ENCODE results near the gene VPS13D.

The VPS13D gene

DNA sequence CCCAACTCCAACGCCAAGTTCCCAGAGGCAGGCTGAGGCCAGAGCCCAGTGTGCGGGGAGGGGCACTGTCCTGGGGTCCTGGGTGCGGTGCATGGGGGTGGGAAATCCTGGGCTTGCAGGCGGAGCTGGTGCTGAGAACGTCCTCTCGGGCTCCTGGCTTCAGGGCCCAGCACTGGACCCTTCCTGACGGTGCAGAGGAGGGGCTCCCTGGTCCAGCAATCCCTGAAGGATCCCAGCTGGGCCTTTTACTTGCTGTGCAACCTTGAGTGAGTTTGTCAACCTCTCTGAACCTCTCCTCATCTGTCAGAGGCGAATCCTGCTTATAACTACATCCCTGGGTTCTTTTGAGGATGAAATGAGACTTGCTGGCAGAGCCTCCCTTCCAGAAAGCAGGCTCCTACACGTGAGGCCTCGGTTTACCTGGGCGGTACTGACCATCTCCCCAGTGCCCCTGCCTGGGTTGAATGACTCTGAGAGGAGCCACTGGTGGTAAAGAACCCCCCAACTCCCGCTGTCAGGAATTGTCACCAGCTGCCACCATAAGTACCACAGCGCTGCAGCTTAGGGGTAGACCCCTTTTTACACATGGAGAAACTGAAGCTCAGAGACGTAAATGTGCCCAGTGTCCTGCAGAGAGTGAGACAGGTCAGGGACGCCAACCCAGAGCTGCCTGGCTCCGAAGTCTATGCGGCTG, 310.9 kb downstream of the VPS13D start:
- TF ChIP-seq, protein P1, sequence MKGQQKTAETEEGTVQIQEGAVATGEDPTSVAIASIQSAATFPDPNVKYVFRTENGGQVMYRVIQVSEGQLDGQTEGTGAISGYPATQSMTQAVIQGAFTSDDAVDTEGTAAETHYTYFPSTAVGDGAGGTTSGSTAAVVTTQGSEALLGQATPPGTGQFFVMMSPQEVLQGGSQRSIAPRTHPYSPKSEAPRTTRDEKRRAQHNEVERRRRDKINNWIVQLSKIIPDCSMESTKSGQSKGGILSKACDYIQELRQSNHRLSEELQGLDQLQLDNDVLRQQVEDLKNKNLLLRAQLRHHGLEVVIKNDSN (IDR thresholded peaks at IDR 0.05): no peak
- TF ChIP-seq EGR1 (IDR thresholded peaks at IDR 0.05) (no peak), YY1 (IDR thresholded peaks at IDR 0.05; ENCODE audit: low read depth) (no peak), TAF1 (IDR thresholded peaks at IDR 0.05; ENCODE audit: low read depth) (no peak), TEAD4 (IDR thresholded peaks at IDR 0.05) (no peak), CREB1 (IDR thresholded peaks at IDR 0.05; ENCODE audit: low read depth) (no peak), TCF12 (IDR thresholded peaks at IDR 0.05; ENCODE audit: low read depth) (no peak), ZBTB7A (IDR thresholded peaks at IDR 0.05; ENCODE audit: low read depth) (no peak), EP300 (IDR thresholded peaks at IDR 0.05; ENCODE audit: borderline replicate concordance) (no peak), NFIC (IDR thresholded peaks at IDR 0.05) (no peak), RAD21 (IDR thresholded peaks at IDR 0.05; ENCODE audit: low read depth) (no peak), CEBPB (IDR thresholded peaks at IDR 0.05) (no peak)

DNA sequence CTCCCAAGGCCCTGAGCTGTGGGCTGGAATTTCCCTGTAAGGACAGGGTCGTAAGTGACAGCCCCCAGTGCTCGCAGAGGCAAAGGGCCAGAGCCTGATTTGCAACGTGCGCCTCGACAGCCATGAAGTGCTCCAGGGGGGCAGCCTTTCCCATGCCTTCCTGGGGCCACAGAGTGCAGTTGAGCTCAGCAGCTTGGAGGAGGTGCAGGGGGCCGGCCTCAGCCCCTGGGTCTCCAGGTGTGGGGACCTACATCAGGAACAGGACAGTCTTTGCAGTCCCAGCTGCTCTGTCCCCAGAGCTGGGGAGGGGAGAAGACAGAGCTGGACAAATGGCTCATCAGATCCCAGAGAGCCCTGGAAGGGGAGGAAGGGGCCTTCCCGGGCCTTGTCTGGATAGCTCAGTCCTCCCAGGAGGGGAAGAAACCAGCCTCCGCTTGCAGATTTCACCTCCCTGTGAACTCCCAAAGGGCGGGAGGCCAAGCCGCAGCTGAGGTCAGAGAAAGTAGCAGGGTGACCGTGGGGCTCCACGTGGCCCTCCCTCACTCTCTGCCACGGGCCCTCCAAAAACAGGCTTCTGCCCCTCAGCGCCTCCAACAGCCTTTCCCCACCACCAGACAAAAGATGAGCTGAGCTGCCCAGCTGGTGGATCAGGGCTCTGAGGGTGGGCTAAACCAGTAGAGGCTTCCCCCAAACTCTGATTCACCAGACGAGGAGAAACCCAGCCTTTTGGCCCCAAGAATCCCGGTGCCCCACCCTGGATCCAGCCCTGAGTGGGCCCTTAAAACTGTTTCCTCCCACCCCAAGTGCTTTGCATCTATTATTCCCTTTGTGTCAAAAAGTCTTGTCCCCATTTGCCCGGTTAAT, 311.7 kb downstream of the VPS13D start:
- TF ChIP-seq CEBPB (IDR thresholded peaks at IDR 0.05) (no peak), RAD21 (IDR thresholded peaks at IDR 0.05; ENCODE audit: low read depth) (no peak), EGR1 (IDR thresholded peaks at IDR 0.05) (no peak), ZBTB7A (IDR thresholded peaks at IDR 0.05; ENCODE audit: low read depth) (no peak), CREB1 (IDR thresholded peaks at IDR 0.05; ENCODE audit: low read depth) (no peak), TEAD4 (IDR thresholded peaks at IDR 0.05) (no peak), TCF12 (IDR thresholded peaks at IDR 0.05; ENCODE audit: low read depth) (no peak)
- TF ChIP-seq, protein P2, sequence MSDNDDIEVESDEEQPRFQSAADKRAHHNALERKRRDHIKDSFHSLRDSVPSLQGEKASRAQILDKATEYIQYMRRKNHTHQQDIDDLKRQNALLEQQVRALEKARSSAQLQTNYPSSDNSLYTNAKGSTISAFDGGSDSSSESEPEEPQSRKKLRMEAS (IDR thresholded peaks at IDR 0.05): no peak
- TF ChIP-seq, protein P1 (IDR thresholded peaks at IDR 0.05): no peak

DNA sequence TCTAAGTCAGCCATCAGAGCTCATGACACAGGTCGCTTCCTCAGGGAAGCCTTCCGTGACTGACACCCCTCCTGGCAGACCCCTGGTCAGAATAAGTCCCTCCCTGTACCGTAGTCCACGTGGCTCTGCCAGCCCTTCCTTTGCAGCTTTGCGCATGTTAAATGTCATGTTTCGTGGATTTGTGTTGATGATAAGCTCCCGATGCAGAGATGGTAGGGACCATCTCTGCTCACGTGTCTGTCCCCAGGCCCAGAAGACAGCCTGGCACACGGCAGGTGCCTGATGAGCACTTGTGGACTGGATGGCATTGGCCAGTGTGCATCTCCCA, 312.3 kb downstream of the VPS13D start:
- no peak for TF ChIP-seq FOXM1 (IDR thresholded peaks at IDR 0.05; ENCODE audit: borderline replicate concordance, low read depth)
- TF ChIP-seq RAD21 (IDR thresholded peaks at IDR 0.05; ENCODE audit: low read depth): no peak
- no peak for TF ChIP-seq CEBPB (IDR thresholded peaks at IDR 0.05)
- TF ChIP-seq ZBTB7A (IDR thresholded peaks at IDR 0.05; ENCODE audit: low read depth): no peak
- TF ChIP-seq TAF1 (IDR thresholded peaks at IDR 0.05; ENCODE audit: low read depth): no peak
- no peak for TF ChIP-seq CREB1 (IDR thresholded peaks at IDR 0.05; ENCODE audit: low read depth)
- TF ChIP-seq, protein P2 (IDR thresholded peaks at IDR 0.05): no peak
- no peak for TF ChIP-seq YY1 (IDR thresholded peaks at IDR 0.05; ENCODE audit: low read depth)
- TF ChIP-seq EP300 (IDR thresholded peaks at IDR 0.05; ENCODE audit: borderline replicate concordance): no peak
- no peak for TF ChIP-seq EGR1 (IDR thresholded peaks at IDR 0.05)
- TF ChIP-seq, protein P3, sequence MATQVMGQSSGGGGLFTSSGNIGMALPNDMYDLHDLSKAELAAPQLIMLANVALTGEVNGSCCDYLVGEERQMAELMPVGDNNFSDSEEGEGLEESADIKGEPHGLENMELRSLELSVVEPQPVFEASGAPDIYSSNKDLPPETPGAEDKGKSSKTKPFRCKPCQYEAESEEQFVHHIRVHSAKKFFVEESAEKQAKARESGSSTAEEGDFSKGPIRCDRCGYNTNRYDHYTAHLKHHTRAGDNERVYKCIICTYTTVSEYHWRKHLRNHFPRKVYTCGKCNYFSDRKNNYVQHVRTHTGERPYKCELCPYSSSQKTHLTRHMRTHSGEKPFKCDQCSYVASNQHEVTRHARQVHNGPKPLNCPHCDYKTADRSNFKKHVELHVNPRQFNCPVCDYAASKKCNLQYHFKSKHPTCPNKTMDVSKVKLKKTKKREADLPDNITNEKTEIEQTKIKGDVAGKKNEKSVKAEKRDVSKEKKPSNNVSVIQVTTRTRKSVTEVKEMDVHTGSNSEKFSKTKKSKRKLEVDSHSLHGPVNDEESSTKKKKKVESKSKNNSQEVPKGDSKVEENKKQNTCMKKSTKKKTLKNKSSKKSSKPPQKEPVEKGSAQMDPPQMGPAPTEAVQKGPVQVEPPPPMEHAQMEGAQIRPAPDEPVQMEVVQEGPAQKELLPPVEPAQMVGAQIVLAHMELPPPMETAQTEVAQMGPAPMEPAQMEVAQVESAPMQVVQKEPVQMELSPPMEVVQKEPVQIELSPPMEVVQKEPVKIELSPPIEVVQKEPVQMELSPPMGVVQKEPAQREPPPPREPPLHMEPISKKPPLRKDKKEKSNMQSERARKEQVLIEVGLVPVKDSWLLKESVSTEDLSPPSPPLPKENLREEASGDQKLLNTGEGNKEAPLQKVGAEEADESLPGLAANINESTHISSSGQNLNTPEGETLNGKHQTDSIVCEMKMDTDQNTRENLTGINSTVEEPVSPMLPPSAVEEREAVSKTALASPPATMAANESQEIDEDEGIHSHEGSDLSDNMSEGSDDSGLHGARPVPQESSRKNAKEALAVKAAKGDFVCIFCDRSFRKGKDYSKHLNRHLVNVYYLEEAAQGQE (IDR thresholded peaks at IDR 0.05; ENCODE audit: low read depth): no peak
- TF ChIP-seq TCF12 (IDR thresholded peaks at IDR 0.05; ENCODE audit: low read depth): no peak

DNA sequence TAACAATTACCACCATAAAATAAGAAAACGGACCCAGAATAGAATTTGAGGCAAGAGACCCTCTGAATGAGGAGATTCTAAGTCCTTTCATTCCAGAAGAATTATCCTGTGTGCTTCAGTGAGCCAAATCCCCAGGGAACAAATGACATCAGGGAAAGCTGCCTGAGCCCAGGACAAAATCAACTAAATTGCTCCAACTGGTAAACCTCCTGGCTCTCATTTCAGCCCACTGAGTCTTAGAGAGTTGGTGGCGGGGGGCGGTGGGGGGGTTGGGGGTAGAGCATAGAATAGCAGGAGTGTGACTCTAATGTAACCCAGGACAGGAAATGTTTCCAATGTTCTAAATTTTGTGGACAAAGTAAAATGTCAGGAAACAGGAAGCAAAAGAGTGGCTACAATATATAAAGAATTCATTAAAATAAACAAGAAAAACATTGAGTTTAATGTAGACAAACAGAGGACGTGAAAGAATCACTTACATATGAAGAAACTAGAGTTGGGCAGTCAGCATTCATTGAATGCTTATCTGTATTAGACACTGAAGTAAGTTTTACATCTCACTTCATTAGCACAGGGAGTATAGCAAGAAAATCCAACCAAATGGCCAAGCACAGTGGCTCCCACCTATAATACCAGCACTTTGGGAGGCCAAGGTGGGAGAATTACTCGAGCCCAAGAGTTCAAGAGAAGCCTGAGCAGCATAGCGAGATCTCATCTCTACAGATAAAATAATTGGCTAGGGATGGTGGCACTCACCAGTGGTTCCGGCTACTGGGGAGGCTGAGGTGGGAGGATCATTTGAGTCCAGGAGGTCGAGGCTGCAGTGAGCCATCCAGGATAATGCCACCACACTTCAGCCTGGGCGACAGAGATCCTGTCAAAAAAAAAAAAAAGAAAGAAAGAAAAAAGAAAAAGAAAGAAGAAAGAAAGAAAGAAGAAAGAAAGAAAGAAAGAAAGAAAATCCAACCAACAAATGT, 313.1 kb downstream of the VPS13D start:
- no peak for TF ChIP-seq CREB1 (IDR thresholded peaks at IDR 0.05; ENCODE audit: low read depth)
- no peak for TF ChIP-seq TCF12 (IDR thresholded peaks at IDR 0.05; ENCODE audit: low read depth)
- no peak for TF ChIP-seq YY1 (IDR thresholded peaks at IDR 0.05; ENCODE audit: low read depth)
- TF ChIP-seq, protein P3 (IDR thresholded peaks at IDR 0.05; ENCODE audit: low read depth): no peak
- no peak for TF ChIP-seq NFIC (IDR thresholded peaks at IDR 0.05)

DNA sequence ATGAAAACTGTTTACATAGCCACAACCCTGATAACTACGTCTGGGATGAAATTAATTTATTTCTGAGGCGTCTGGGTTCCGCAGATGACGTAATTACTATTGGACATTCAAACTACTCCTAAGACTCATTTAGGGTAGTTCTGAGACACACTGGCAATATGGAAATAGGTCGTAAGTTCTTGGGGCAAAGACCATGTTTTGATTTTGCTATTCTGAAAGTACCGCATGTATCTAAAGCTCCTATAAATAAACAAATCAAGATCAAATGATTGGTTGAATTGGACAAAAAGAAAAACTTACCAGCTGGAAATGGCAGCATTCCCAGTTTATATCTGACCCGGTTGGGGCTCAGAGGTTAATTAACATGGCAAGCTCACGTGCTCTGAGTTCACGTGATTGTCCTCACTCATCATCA, 313.9 kb downstream of the VPS13D start:
- TF ChIP-seq, protein P2 (IDR thresholded peaks at IDR 0.05): no peak
- TF ChIP-seq ZBTB7A (IDR thresholded peaks at IDR 0.05; ENCODE audit: low read depth): no peak
- TF ChIP-seq EGR1 (IDR thresholded peaks at IDR 0.05): no peak
- TF ChIP-seq, protein P1 (IDR thresholded peaks at IDR 0.05): no peak
- no peak for TF ChIP-seq YY1 (IDR thresholded peaks at IDR 0.05; ENCODE audit: low read depth)
- no peak for TF ChIP-seq TEAD4 (IDR thresholded peaks at IDR 0.05)
- no peak for TF ChIP-seq TCF12 (IDR thresholded peaks at IDR 0.05; ENCODE audit: low read depth)
